SJCRH30 (cell line): ENCODE results near the gene RNF111. TPM values are rescaled to one million over a fixed set of nuclear protein-coding genes. Genes with fewer than 3 reads are reported as not detected.
A peak's percentile ranks its signal among the peaks of the same experiment; 100 is the strongest.

Source experiments
- DNase-seq, 2 experiments: peaks; one replicate each; pipeline ENCODE4 v3.0.0-alpha.2; 2015 to 2020
- H3K27ac ChIP-seq: fragments of 250-450 bp; sonication (Bioruptor Pico); 2 replicates; pipeline ENCODE4 v1.5.1; 2020; ENCODE audit warnings: mild to moderate bottlenecking, moderate library complexity
- H3K27me3 ChIP-seq: fragments of 250-450 bp; sonication (Bioruptor Pico); 2 replicates; pipeline ENCODE4 v1.5.1; 2020; ENCODE audit warnings: mild to moderate bottlenecking, moderate library complexity
- H3K36me3 ChIP-seq: fragments of 250-450 bp; sonication (Bioruptor Pico); 2 replicates; pipeline ENCODE4 v1.5.1; 2020; ENCODE audit warnings: mild to moderate bottlenecking, moderate library complexity
- H3K4me1 ChIP-seq: fragments of 250-450 bp; sonication (Bioruptor Pico); 2 replicates; pipeline ENCODE4 v1.5.1; 2020; ENCODE audit warnings: mild to moderate bottlenecking, moderate library complexity
- H3K4me3 ChIP-seq: fragments of 250-450 bp; sonication (Bioruptor Pico); 2 replicates; pipeline ENCODE4 v1.5.1; 2020; ENCODE audit warnings: mild to moderate bottlenecking, moderate library complexity
- H3K9me3 ChIP-seq: fragments of 250-450 bp; sonication (Bioruptor Pico); replicated peaks from 2 replicates; pipeline ENCODE4 v1.5.1; 2020; ENCODE audit warnings: mild to moderate bottlenecking, moderate library complexity
- total RNA-seq: library from RNA; depleted of rRNA; stranded (reverse); fragments of >200 nt; shearing (Covaris generic); gene quantifications from 2 replicates; pipeline ENCODE4 v1.2.3, GENCODE V29; 2014; rRNA removed

RNF111 gene
- 27.2 and 30.1 TPM in 2 replicates for total RNA-seq

DNA sequence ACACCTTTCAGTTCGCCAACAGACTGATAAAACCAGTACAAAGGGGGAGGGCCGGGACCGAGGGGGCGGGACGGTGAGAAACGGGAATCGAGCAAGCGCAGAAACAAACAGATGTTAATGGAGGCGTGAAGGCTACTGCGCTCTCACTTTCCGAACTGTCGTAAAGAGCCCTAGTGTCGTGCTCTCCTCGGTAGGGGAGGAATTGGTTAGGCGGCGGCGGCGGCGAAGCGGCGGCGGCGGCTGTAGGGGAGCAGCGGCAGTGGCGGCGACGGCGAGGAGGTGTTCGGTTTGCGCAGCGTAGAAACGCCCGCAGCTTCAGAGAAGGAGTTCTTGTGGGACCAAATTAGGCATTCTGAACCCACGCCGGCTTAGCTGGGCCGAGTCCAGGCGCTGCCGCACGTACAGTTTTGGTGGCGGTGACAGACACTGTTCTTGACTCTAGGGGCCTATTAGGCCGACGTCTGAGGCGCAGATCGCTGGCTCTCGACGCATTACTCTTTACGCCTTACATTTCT lies at the start of gene RNF111:
Gene RNF111, plus strand, starts transcription at position 173 of the 515 bp plus-strand sequence. CDS start 43,160 bp downstream, outside the sequence.
- DNase-seq: peak; percentile 94 to 97

DNA sequence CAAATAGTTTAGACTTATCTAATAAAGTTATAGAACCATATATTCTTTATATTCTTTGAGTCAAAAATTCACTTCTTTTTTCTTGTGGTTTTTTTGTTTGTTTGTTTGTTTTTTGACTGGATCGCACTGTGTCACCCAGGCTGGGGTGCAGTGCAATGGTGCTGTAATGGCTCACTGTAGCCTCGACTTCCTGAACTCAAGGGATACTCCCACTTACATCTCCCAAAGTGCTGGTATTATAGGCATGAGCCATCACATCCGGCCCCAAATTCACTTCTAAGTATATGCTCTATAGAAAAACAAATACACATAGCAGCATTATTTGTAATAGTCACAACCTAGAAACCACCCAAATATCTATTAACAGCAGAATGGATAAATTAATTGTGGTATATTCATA lies 40.3 kb upstream of the RNF111 start:
- no peak overlapping the region for H3K4me3 ChIP-seq
- no peaks in the 10 kb centered on the region for H3K36me3 ChIP-seq
- DNase-seq: no peak
- no peaks in the 10 kb centered on the region for H3K4me1 ChIP-seq
- H3K27ac ChIP-seq: no peak overlapping the region
- H3K27me3 ChIP-seq: no peaks in the 10 kb centered on the region
- no peaks in the 10 kb centered on the region for H3K9me3 ChIP-seq

More for the DNA sequence above, at the start of gene RNF111:
- H3K27ac ChIP-seq: peak within 1 kb of the TSS; percentile 74
- no peaks in the 10 kb centered on the region for H3K9me3 ChIP-seq
- no peaks in the 10 kb centered on the region for H3K4me1 ChIP-seq
- H3K4me3 ChIP-seq: peak within 1 kb of the TSS; percentile 94
- H3K27me3 ChIP-seq: no peaks in the 10 kb centered on the region
- H3K36me3 ChIP-seq: peaks cover 8% of the 10 kb centered on the region; the same call in 1 of the 2 replicates

DNA sequence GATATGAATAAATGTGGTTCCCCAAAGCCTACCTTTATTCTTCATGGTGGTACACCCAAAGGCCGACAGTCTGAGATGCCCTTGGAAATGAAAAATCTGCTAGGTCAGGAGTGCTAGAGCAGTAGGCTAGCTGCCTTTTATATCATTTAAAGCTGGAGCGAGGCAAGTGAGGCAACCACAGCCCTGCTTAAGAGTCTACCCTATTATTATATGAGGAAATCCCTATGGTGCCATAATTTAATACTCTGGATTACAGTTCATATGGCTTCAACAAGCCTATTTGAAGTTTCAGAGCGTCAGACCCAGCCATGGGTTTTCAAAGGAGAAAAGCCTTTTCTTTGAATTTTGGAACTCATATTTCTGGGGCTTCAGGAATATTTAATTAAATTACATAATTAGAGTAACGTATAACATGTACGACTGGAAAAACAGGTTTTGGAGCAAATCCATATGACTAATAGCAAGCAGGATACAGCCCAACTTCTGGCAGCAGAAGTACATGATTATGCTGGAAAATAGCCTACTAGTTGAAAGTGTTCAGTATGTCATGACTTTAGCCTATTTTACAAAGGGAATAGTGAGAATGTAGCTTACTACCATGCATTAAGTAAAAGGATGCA lies 36.0 kb upstream of the RNF111 start:
- Histone ChIP-seq H3K27ac (no peak overlapping the region), H3K36me3 (no peaks in the 10 kb centered on the region), H3K27me3 (no peaks in the 10 kb centered on the region), H3K9me3 (no peaks in the 10 kb centered on the region), H3K4me3 (no peak overlapping the region), H3K4me1 (no peaks in the 10 kb centered on the region)
- DNase-seq: no peak

DNA sequence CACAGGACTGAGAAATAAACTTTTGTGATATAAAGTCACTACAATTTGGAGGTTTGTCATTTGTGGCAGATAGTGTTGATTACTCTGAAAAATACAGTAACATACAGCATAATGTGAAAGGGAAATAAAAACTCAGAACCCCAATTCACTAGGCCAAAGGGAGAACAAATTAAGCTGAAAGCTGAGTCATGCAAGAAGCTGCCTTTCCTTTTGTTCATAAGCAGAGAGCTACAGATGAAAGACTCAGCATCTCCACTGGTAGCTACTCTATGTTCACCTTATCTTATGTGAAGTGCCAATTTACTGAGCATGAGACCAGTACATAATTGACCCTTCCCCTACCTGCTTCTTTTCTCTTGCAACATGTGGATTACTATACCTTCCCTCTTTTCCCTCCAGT lies 34.7 kb upstream of the RNF111 start:
- H3K27ac ChIP-seq: no peak overlapping the region
- no peak for DNase-seq
- no peaks in the 10 kb centered on the region for H3K4me1 ChIP-seq
- H3K9me3 ChIP-seq: no peaks in the 10 kb centered on the region
- H3K27me3 ChIP-seq: no peaks in the 10 kb centered on the region
- H3K36me3 ChIP-seq: no peaks in the 10 kb centered on the region
- H3K4me3 ChIP-seq: no peak overlapping the region

DNA sequence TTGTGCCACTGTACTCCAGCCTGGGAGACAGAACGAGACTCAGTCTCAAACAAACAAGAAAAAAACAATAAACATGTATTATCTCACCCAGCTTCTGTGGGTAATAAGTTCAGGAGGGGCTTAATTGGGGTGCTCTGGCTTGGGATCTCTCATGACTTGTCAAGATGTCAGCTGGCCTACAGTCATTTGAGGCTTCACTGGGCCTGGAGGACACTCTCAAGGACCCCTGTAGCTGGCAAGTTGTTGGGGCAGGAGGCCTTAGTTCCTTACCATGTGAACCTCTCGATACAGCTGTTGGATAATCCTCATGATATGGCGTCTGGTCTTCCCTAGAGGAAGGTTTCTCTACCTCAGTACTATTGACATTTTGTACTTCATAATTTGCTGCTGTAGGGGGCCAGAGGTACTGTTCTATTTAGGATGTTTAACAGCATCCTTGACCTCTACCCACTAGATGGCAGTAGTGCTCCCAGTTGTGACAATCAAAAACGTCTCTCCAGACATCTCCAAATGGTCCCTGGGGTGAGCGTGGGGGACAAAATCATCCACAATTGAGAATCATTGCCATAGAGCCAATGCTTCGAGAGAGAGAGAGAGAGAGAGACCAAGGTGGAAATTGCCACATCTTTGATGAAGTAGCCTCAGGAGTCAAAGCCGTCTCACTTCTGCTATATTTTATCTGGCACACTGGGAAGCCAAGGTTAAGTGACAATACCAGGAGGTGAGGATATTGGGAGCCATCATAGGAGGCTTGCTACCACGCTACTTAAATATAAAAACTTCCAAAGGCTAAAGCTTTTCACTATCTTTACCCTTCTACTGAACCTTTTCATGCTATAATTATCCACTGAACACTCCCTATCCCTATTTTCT lies 30.1 kb upstream of the RNF111 start:
- Histone ChIP-seq H3K27ac (no peak overlapping the region), H3K27me3 (no peaks in the 10 kb centered on the region), H3K4me3 (no peak overlapping the region), H3K36me3 (no peaks in the 10 kb centered on the region), H3K4me1 (no peaks in the 10 kb centered on the region), H3K9me3 (no peaks in the 10 kb centered on the region)
- DNase-seq: peak; percentile 73 to 88

DNA sequence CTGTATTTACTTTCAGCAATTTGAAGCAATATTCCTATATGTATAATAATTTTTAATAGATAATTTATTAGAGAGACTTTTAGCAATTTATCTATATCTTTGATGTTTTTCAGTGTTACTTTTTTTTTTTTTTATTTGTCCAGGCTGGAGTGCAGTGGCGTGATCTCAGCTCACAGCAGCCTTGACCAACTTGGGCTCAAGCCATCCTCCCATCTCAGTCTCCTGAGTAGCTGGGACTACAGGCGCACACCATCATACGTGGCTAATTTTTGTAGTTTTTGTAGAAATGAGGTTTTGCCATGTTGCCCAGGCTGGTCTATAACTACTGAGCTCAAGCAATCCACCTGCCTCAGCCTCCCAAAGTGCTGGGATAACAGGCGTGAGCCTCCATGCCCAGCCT lies 28.7 kb upstream of the RNF111 start:
- Histone ChIP-seq H3K27me3 (no peaks in the 10 kb centered on the region), H3K27ac (no peak overlapping the region), H3K4me3 (no peak overlapping the region), H3K4me1 (no peaks in the 10 kb centered on the region), H3K36me3 (no peaks in the 10 kb centered on the region), H3K9me3 (no peaks in the 10 kb centered on the region)
- DNase-seq: no peak

DNA sequence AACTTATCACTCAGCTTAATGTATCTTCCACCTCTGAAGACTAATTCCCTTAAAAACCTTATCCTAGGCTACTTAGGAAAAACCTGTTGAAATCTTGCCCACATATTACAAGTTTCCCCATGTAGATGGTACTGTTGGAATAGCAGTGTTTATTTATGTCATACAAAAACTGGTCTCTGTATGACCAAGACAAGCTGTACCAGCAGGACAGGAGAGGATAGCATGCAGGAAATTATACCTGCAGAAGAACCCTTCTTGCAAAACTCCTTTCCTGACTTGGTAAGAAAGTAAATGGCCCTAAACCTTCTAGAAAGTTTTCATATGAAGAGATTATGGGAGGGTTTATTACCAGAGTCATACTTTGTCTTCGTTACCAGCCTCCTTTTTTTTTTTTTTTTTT lies 25.3 kb upstream of the RNF111 start:
- Histone ChIP-seq H3K4me3 (no peak overlapping the region), H3K27me3 (no peaks in the 10 kb centered on the region), H3K36me3 (no peaks in the 10 kb centered on the region), H3K4me1 (no peaks in the 10 kb centered on the region), H3K9me3 (no peaks in the 10 kb centered on the region), H3K27ac (no peak overlapping the region)
- no peak for DNase-seq

DNA sequence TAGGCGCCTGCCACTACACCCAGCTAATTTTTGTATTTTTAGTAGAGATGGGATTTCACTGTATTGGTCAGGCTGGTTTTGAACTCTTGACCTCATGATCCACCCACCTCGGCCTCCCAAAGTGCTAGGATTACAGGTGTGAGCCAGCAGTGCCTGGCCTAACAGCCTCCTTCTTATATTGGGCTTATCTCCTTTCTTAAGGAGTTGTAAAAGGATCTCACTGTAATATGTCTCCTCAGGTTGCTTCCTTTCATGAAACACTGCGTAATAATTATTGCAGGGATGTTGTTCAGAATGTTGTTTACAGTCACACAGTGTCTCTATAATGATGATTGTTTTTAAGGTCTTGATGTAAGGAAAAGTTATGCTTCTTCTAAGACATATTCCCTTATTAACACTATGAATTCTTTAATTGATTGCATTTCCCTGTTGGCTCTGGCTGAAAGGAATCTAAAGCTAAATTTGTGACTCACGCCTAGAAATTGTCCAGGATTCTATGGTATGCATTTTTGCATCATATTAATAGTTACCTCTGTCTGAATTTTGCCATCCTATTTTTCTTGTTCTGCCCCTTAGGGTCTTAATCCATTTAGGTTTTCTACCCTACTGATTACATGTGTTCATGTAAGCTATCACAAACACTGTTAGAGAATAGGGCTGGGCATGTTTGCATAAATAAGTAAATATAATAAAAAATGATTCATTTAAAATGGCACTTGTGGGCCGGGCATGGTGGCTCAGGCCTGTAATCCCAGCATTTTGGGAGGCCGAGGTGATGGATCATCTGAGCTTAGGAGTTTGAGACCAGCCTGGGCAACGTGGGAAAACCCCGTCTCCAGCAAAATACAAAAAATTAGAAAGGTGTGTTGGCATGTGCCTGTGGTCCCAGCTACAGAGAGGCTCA lies 24.5 kb upstream of the RNF111 start:
- DNase-seq: no peak
- Histone ChIP-seq H3K27ac (no peak overlapping the region), H3K9me3 (no peaks in the 10 kb centered on the region), H3K4me1 (no peaks in the 10 kb centered on the region), H3K4me3 (no peak overlapping the region), H3K27me3 (no peaks in the 10 kb centered on the region), H3K36me3 (no peaks in the 10 kb centered on the region)

DNA sequence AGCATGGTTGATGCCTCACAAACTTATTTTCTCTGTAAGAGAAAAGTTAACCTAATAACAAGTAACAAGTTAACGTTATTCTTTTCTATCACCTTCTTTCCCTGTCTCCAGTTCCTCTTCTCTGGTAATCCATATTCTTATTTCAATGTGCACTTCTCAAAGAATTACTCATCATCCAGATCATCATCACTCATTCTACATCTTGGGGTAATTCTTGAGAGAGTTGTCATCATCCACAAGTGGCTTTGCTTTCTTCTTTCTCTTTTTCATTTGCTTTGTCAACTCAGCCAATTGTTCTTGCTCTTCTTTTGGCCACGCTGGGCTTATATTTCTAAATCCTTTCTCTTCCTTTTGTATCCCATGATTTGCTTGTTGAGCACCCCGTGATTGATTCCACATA lies 20.8 kb upstream of the RNF111 start:
- no peaks in the 10 kb centered on the region for H3K9me3 ChIP-seq
- H3K4me3 ChIP-seq: no peak overlapping the region
- no peaks in the 10 kb centered on the region for H3K36me3 ChIP-seq
- H3K27me3 ChIP-seq: no peaks in the 10 kb centered on the region
- no peak overlapping the region for H3K27ac ChIP-seq
- DNase-seq: no peak
- no peaks in the 10 kb centered on the region for H3K4me1 ChIP-seq

DNA sequence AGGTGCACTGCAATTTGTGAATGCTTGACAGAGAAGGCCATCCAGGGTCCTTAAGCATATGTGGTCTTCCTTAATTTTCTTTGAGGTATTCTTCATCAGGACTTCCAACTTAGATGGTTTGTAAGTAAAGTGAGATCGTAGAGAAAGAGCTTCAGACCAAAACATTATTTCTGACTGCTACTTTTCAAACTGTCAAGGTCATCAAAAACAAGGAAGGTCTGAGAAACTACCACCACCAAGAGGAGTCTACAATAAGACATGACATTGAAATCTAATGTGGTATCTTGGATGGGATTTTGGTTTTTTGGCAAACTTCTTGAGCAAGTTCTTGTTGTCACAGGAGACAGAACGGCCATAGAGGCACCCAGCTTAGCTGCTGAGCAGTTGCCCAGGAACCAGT lies 20.0 kb upstream of the RNF111 start:
- Histone ChIP-seq H3K4me3 (no peak overlapping the region), H3K36me3 (no peaks in the 10 kb centered on the region), H3K4me1 (no peaks in the 10 kb centered on the region), H3K9me3 (no peaks in the 10 kb centered on the region), H3K27ac (no peak overlapping the region), H3K27me3 (no peaks in the 10 kb centered on the region)
- no peak for DNase-seq

DNA sequence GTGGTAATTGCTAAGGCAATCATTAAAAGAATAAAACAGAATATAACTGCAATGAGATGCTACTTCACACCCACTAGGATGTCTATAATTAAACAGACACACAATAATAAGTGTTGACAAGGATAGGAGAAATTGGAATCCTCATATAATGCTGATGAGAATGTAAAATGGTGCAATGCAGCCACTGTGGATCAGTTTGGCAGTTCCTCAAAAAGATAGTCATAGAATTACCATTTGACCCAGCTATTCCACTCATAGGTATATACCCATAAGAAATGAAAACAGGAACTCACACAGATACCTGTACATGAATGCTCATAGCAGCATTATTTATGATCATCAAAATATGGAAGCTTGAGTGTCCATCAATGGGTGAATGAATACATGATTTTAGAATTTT lies 9.6 kb upstream of the RNF111 start:
- H3K27me3 ChIP-seq: no peaks in the 10 kb centered on the region
- DNase-seq: no peak
- no peak overlapping the region for H3K4me3 ChIP-seq
- H3K36me3 ChIP-seq: no peaks in the 10 kb centered on the region
- H3K4me1 ChIP-seq: peaks cover 4% of the 10 kb centered on the region; the same call in 1 of the 2 replicates
- no peak overlapping the region for H3K27ac ChIP-seq
- no peaks in the 10 kb centered on the region for H3K9me3 ChIP-seq

DNA sequence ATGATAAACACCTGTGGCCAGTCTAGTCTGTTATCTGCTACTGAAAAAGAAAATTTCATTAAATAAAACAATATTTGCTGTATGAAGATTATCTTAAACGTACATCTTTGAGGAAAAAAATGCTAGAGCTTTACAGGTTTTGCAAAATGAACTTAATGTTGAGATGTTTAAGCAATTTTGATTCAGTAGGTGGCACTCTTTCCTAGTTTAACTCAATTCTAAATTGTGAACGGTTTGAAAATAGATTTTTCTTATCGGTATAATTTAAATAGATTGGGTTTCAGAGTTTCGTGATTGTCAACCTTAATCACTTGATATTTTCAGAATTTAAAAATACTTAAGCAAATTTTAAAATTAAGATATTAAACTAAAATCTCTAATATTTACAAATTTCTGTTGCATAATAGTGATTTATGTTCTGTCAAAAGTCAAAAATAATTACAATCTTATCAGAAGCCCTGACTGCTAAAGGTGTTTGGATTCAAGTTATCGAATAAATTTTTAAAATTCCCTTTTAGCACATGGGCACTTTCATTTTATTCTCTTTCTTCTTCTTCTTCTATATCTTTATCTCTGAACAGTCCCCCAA lies 7.0 kb upstream of the RNF111 start:
- Histone ChIP-seq H3K4me3 (peak overlapping the region; percentile 16; the same call in 1 of the 2 replicates), H3K9me3 (no peaks in the 10 kb centered on the region), H3K36me3 (no peaks in the 10 kb centered on the region), H3K27me3 (no peaks in the 10 kb centered on the region), H3K27ac (no peak overlapping the region), H3K4me1 (peaks cover 4% of the 10 kb centered on the region; the same call in 1 of the 2 replicates)
- peak in 1 of 2 experiments; percentile 48 for DNase-seq

DNA sequence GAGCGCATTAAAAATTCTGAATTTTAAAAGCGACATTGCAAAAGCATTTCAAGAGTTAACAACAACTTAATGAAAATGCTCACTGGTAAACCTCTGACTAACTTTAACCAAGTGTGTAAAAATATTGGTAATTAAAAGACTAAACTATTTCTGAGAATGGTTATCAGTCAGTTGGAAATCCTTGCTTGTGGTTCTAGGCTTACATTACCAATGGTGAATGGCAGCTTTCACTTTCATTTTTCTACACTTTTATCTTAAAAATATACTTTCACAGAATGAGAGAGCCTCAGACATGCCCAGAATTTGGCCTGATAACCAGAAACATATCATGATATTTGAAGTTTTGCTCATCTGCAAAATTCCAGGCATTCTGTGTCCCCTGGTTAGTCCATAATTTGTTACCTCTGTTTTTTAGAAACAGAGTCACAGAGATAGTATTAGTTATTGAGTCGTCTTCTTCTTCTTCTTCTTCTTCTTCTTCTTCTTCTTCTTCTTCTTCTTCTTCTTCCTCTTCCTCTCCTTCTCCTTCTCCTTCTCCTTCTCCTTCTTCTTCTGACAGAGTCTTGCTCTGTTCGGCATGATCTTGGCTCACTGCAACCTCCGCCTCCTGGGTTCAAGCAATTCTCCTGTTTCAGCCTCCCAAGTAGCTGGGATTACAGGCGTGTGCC lies 5.5 kb upstream of the RNF111 start:
- Histone ChIP-seq H3K27ac (no peak overlapping the region), H3K4me3 (no peak overlapping the region), H3K27me3 (no peaks in the 10 kb centered on the region), H3K9me3 (no peaks in the 10 kb centered on the region), H3K36me3 (no peaks in the 10 kb centered on the region), H3K4me1 (peaks cover 4% of the 10 kb centered on the region; the same call in 1 of the 2 replicates)
- DNase-seq: no peak

DNA sequence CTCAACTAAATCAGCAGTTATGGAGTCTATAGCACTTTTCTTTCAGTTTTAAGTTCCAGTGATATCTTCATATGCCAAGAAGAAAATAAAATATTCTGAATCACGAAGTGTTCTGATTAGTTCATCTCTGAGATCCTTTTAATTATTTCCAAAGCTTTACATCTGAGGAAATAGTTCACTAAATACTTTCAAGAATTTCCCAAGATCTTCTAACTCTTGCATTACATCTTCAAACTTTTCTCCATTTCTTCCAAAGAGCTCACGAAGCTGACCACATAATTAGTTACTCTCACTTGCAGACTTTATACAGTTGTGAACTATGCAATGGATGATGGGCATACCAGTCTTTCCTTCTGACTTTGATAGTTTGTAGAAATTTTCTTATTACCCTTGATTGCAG lies 4.2 kb upstream of the RNF111 start:
- Histone ChIP-seq H3K27me3 (no peaks in the 10 kb centered on the region), H3K27ac (no peak overlapping the region), H3K4me3 (no peak overlapping the region), H3K9me3 (no peaks in the 10 kb centered on the region), H3K36me3 (no peaks in the 10 kb centered on the region), H3K4me1 (peaks cover 4% of the 10 kb centered on the region; the same call in 1 of the 2 replicates)
- DNase-seq: no peak
